Measurements from ENCODE around the gene TK1. TPM values are rescaled to one million over a fixed set of nuclear protein-coding genes. Genes with fewer than 3 reads are reported as not detected.

Gene TK1
- polyA plus RNA-seq, 3 donors: 0.67 to 2.0 (median 1.4) TPM

DNA sequence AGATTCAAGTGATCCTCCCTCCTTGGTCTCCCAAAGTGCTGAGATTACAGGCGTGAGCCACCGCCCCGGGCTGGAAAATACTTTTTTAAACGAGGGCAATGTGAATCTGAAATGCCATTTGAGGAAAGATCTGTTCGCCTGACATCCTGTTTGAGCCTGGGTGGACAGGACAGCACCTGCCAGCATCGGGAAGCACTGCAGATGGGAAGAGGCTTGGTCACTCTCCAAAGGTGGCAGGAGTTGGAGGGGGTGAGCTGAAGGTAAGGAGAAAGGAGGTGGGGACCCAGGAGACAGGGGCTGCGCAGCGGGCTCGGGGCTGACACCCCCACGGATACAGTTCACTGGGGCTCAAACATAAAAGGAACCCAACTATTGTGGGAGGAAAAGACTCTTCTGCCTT is 23.3 kb upstream of the TK1 start:
- H3K9me3 Mint-ChIP-seq: no peaks in the 10 kb centered on the region
- Histone ChIP-seq H2AFZ (ENCODE audit: insufficient read depth, low read depth, low read length, poor library complexity, severe bottlenecking) (no peak overlapping the region), H3K9ac (ENCODE audit: insufficient read depth, low read length, poor library complexity, severe bottlenecking) (no peak overlapping the region), H3K27me3 (ENCODE audit: control insufficient read depth in 2 of 2, insufficient read depth in 2 of 2, low read length in 2 of 2) (no peaks in the 10 kb centered on the region), H3K4me3 (replicated peaks in 1 of 3; ENCODE audit: low read depth in 2 of 3, low read length in 3 of 3) (no peak overlapping the region), H3K79me2 (ENCODE audit: insufficient read depth, low read length) (peaks cover 11% of the 10 kb centered on the region), H3K9me3 (replicated peaks in 1 of 2; ENCODE audit: control insufficient read depth in 1 of 2, insufficient read depth in 1 of 2, low read length in 2 of 2) (no peaks in the 10 kb centered on the region), H3K27ac (ENCODE audit: low read depth in 1 of 2, low read length in 2 of 2) (no peak overlapping the region), H3K4me1 (ENCODE audit: control insufficient read depth in 1 of 2, insufficient read depth in 2 of 2, low read length in 2 of 2) (peaks cover 13 to 15% of the 10 kb centered on the region in 2 donors), H4K20me1 (ENCODE audit: insufficient read depth, low read length) (no peaks in the 10 kb centered on the region), H3K4me2 (replicated peaks; ENCODE audit: extremely low read depth, low read length, poor library complexity, severe bottlenecking) (no peak overlapping the region), H3K36me3 (replicated peaks in 1 of 2; ENCODE audit: control insufficient read depth in 1 of 2, insufficient read depth in 2 of 2, low read length in 2 of 2) (peaks cover 0 to 3% of the 10 kb centered on the region in 2 donors)
- TF ChIP-seq, protein P1, sequence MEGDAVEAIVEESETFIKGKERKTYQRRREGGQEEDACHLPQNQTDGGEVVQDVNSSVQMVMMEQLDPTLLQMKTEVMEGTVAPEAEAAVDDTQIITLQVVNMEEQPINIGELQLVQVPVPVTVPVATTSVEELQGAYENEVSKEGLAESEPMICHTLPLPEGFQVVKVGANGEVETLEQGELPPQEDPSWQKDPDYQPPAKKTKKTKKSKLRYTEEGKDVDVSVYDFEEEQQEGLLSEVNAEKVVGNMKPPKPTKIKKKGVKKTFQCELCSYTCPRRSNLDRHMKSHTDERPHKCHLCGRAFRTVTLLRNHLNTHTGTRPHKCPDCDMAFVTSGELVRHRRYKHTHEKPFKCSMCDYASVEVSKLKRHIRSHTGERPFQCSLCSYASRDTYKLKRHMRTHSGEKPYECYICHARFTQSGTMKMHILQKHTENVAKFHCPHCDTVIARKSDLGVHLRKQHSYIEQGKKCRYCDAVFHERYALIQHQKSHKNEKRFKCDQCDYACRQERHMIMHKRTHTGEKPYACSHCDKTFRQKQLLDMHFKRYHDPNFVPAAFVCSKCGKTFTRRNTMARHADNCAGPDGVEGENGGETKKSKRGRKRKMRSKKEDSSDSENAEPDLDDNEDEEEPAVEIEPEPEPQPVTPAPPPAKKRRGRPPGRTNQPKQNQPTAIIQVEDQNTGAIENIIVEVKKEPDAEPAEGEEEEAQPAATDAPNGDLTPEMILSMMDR (IDR thresholded peaks at IDR 0.05): no peak
- DNase-seq: no peak
- 91% methylated on average over 4 of the region's 10 CpGs for WGBS (ENCODE audit: insufficient coverage)
- no peak overlapping the region for H3K4me3 Mint-ChIP-seq
- peaks cover 6 to 12% of the 10 kb centered on the region in 2 donors for H3K36me3 Mint-ChIP-seq
- peak overlapping the region in 1 of 7 donors; percentile 12 for H3K27ac Mint-ChIP-seq
- H3K27me3 Mint-ChIP-seq (ENCODE audit: low read depth in 3 of 3): peaks cover 0 to 5% (median 3%) of the 10 kb centered on the region in 3 donors
- H3K4me1 Mint-ChIP-seq: peaks cover 7% of the 10 kb centered on the region
- intact Hi-C loops (cut with micrococcal nuclease): loop anchor here (5.0 kb wide), 1 partner anchor 42 kb away; no protein-coding TSS in a partner anchor

DNA sequence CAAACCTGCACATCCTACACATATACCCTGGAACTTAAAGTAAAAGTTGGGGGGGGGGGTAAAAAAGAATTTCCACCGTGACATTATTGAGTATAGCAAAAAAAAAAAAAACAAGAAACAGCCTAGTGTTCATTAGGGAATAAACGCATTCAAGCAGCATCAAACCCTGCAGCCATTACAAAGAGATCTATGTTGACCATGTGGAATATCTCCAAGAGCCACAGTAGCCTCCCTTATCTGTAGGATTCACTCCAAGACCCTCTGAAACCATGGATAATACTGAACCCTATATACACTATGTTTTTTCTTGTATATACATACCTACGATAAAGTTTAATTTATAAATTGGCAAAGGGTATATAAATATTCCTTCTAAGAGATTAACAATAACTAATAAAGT is 21.6 kb upstream of the TK1 start:
- H3K27ac Mint-ChIP-seq: no peak overlapping the region
- Histone ChIP-seq H4K20me1 (ENCODE audit: insufficient read depth, low read length) (no peaks in the 10 kb centered on the region), H3K27me3 (ENCODE audit: control insufficient read depth in 2 of 2, insufficient read depth in 2 of 2, low read length in 2 of 2) (no peaks in the 10 kb centered on the region), H3K9me3 (replicated peaks in 1 of 2; ENCODE audit: control insufficient read depth in 1 of 2, insufficient read depth in 1 of 2, low read length in 2 of 2) (no peaks in the 10 kb centered on the region), H3K4me3 (replicated peaks in 1 of 3; ENCODE audit: low read depth in 2 of 3, low read length in 3 of 3) (no peak overlapping the region), H3K36me3 (replicated peaks in 1 of 2; ENCODE audit: control insufficient read depth in 1 of 2, insufficient read depth in 2 of 2, low read length in 2 of 2) (peaks cover 2 to 7% of the 10 kb centered on the region in 2 donors), H3K9ac (ENCODE audit: insufficient read depth, low read length, poor library complexity, severe bottlenecking) (no peak overlapping the region), H3K79me2 (ENCODE audit: insufficient read depth, low read length) (no peaks in the 10 kb centered on the region), H2AFZ (ENCODE audit: insufficient read depth, low read depth, low read length, poor library complexity, severe bottlenecking) (no peak overlapping the region), H3K27ac (ENCODE audit: low read depth in 1 of 2, low read length in 2 of 2) (no peak overlapping the region), H3K4me1 (ENCODE audit: control insufficient read depth in 1 of 2, insufficient read depth in 2 of 2, low read length in 2 of 2) (no peaks in the 10 kb centered on the region), H3K4me2 (replicated peaks; ENCODE audit: extremely low read depth, low read length, poor library complexity, severe bottlenecking) (no peak overlapping the region)
- WGBS (ENCODE audit: insufficient coverage): no CpG with 5 or more reads among the region's 3 CpGs
- DNase-seq: no peak
- peaks cover 0 to 5% (median 3%) of the 10 kb centered on the region in 3 donors for H3K27me3 Mint-ChIP-seq (ENCODE audit: low read depth in 3 of 3)
- intact Hi-C loops (cut with micrococcal nuclease): no loop called here
- H3K36me3 Mint-ChIP-seq: peaks cover 12% of the 10 kb centered on the region in 2 donors
- no peak overlapping the region for H3K4me3 Mint-ChIP-seq
- no peaks in the 10 kb centered on the region for H3K9me3 Mint-ChIP-seq
- TF ChIP-seq, protein P1 (IDR thresholded peaks at IDR 0.05): no peak
- H3K4me1 Mint-ChIP-seq: no peaks in the 10 kb centered on the region
